HG02798 (cell line): Measurements from ENCODE around the gene NRARP.

ENCODE experiments used
- ATAC-seq: cut with Tn5 transposase; IDR thresholded peaks from one replicate; pipeline ENCODE4 v1.9.1; 2021; ENCODE audit warnings: mild to moderate bottlenecking; ENCODE audit not compliant: unreplicated experiment, poor library complexity

Gene NRARP

GRCh38 chr9:137311986-137312851 is 10.1 kb upstream of the NRARP start:
- ATAC-seq = no peak

- no peak for ATAC-seq
Measured at GRCh38 chr9:137311171-137311985, 9.3 kb upstream of the NRARP start.

- no peak for ATAC-seq
Measured at GRCh38 chr9:137310189-137311052, 8.3 kb upstream of the NRARP start.

- no peak for ATAC-seq
Measured at GRCh38 chr9:137309368-137310188, 7.5 kb upstream of the NRARP start.

GRCh38 chr9:137308057-137308619 is 6.1 kb upstream of the NRARP start:
- ATAC-seq = no peak

GRCh38 chr9:137307255-137308056 is 5.4 kb upstream of the NRARP start:
- no peak for ATAC-seq

- no peak for ATAC-seq
Measured at GRCh38 chr9:137306850-137307254, 4.8 kb upstream of the NRARP start.

- ATAC-seq = no peak
Measured at GRCh38 chr9:137306066-137306849, 4.2 kb upstream of the NRARP start.

- ATAC-seq = no peak
Measured at GRCh38 chr9:137305798-137306065, 3.7 kb upstream of the NRARP start.

- ATAC-seq = no peak
Measured at GRCh38 chr9:137305060-137305797, 3.2 kb upstream of the NRARP start.

GRCh38 chr9:137304383-137305059 is 2.5 kb upstream of the NRARP start:
- no peak for ATAC-seq

- no peak for ATAC-seq
Measured at GRCh38 chr9:137303893-137304382, 1.9 kb upstream of the NRARP start.

- no peak for ATAC-seq
Measured at GRCh38 chr9:137303151-137303892, 1.3 kb upstream of the NRARP start.

GRCh38 chr9:137302449-137303150 is 529 bp upstream of the NRARP start:
- ATAC-seq = no peak
